ENCODE data around the gene TUBGCP6. TPM values are rescaled to one million over a fixed set of nuclear protein-coding genes. Genes with fewer than 3 reads are reported as not detected.
"Not testable (repeated sequence)": the region's sequence is repeated elsewhere in the genome, so short reads cannot be mapped to it uniquely, and the experiment has no call there.

The TUBGCP6 gene
- total and polyA plus RNA-seq, 10 of the 15 experiments (the other 5 are each of a cell fraction or from before 2014, with no cell fraction given): 0.74 to 41.4 (median 19.4) TPM

DNA sequence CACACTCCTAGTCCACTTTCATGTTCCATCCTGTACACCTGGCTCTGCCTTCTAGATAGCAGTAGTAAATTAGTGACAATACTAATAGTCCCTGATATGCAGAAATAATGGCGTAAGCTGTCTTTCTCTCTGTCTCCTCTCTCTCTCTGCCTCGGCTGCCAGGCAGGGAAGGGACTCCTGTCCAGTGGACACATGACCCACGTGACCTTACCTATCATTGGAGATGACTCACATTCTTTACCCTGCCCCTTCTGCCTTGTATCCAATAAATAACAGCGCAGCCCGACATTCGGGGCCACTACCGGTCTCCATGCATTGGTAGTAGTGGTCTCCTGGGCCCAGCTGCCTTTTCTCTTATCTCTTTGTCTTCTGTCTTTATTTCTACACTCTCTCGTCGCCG, 29.0 kb upstream of the TUBGCP6 start:
- H3K4me3 ChIP-seq; intact Hi-C loops (cut with micrococcal nuclease; ENCODE audit: unreplicated experiment); H2AFZ ChIP-seq (ENCODE audit: control insufficient read depth, low read depth, low read length); H3K27me3 ChIP-seq (replicated peaks in 1 of 2; ENCODE audit: control insufficient read depth in 2 of 2, insufficient read depth in 2 of 2, low read length in 1 of 2); BruUV-seq (replicated peaks); H3K9ac ChIP-seq (ENCODE audit: control insufficient read depth, insufficient read depth, low read length); H3K79me2 ChIP-seq (ENCODE audit: control insufficient read depth, insufficient read depth, low read length); DNase-seq (ENCODE audit: low read depth, low spot score); H4K20me1 ChIP-seq (ENCODE audit: control insufficient read depth, insufficient read depth); FAIRE-seq; H3K4me1 ChIP-seq (ENCODE audit: control insufficient read depth, insufficient read depth, low read length); H3K27ac ChIP-seq (ENCODE audit: control insufficient read depth, insufficient read depth); H3K9me3 ChIP-seq (replicated peaks; ENCODE audit: control insufficient read depth, insufficient read depth, low read length); H3K4me2 ChIP-seq (ENCODE audit: control insufficient read depth, insufficient read depth); POLR2A ChIA-PET; ATAC-seq; in situ Hi-C loops (cut with MboI): not testable (repeated sequence)
- WGBS (ENCODE audit: insufficient coverage, insufficient replicate concordance, low lambda C conversion rate, missing lambda C conversion rate): 88% methylated on average over 9 of the region's 10 CpGs
- ChIA-PET SMC1A (ENCODE audit: uncharacterized antibody, unreplicated experiment) (interaction anchor here (1.0 kb wide), 1 partner anchor 11 kb away, joined by 3 read pairs; no protein-coding TSS in a partner anchor), CTCF (interaction anchor here (0.9 to 2.2 kb wide), 4 partner anchors 53 to 347 kb away, joined by 3 to 9 read pairs (median 4); no protein-coding TSS in a partner anchor), RAD21 (ENCODE audit: unreplicated experiment) (interaction anchor here (1.6 kb wide), 1 partner anchor 347 kb away, joined by 3 read pairs; no protein-coding TSS in a partner anchor)
- H3K36me3 ChIP-seq (ENCODE audit: control insufficient read depth in 2 of 2, insufficient read depth in 2 of 2, low read length in 1 of 2): peaks cover 0 to 23% of the 10 kb centered on the region in 2 experiments; a peak in 3 of 4 replicates

DNA sequence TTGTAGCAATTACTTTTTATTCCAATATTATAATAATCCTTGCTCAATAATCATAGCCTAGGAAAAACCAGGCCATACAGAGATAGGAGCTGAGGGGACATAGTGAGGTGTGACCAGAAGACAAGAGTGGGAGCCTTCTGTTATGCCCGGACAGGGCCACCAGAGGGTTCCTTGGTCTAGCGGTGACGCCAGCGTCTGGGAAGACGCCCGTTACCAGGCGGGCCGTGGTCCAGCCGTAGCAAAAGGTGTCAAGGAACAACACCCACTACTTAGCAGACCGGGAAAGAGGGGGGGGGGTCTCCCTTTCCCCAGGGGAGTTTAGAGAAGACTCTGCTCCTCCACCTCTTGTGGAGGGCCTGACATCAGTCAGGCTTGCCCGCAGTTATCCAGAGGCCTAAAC, 28.5 kb upstream of the TUBGCP6 start:
- H3K27ac ChIP-seq (ENCODE audit: control insufficient read depth, insufficient read depth); H3K4me1 ChIP-seq (ENCODE audit: control insufficient read depth, insufficient read depth, low read length); ATAC-seq; H3K27me3 ChIP-seq (replicated peaks in 1 of 2; ENCODE audit: control insufficient read depth in 2 of 2, insufficient read depth in 2 of 2, low read length in 1 of 2); H3K4me3 ChIP-seq; in situ Hi-C loops (cut with MboI); H3K9me3 ChIP-seq (replicated peaks; ENCODE audit: control insufficient read depth, insufficient read depth, low read length); H3K79me2 ChIP-seq (ENCODE audit: control insufficient read depth, insufficient read depth, low read length); FAIRE-seq; H3K9ac ChIP-seq (ENCODE audit: control insufficient read depth, insufficient read depth, low read length); intact Hi-C loops (cut with micrococcal nuclease; ENCODE audit: unreplicated experiment); H2AFZ ChIP-seq (ENCODE audit: control insufficient read depth, low read depth, low read length); BruUV-seq (replicated peaks); H4K20me1 ChIP-seq (ENCODE audit: control insufficient read depth, insufficient read depth); H3K4me2 ChIP-seq (ENCODE audit: control insufficient read depth, insufficient read depth); DNase-seq (ENCODE audit: low read depth, low spot score); POLR2A ChIA-PET: not testable (repeated sequence)
- H3K36me3 ChIP-seq (ENCODE audit: control insufficient read depth in 2 of 2, insufficient read depth in 2 of 2, low read length in 1 of 2): peaks cover 0 to 19% of the 10 kb centered on the region in 2 experiments; a peak in 3 of 4 replicates
- 84% methylated on average over 11 of the region's 11 CpGs for WGBS (ENCODE audit: insufficient coverage, insufficient replicate concordance, low lambda C conversion rate, missing lambda C conversion rate)
- CTCF ChIA-PET: interaction anchor here (0.9 to 2.9 kb wide), 7 partner anchors 22 to 347 kb away, joined by 3 to 20 read pairs (median 4); partner anchors contain the start of gene HDAC10
- RAD21 ChIA-PET (ENCODE audit: unreplicated experiment): interaction anchor here (1.6 kb wide), 1 partner anchor 348 kb away, joined by 3 read pairs; no protein-coding TSS in a partner anchor
- SMC1A ChIA-PET (ENCODE audit: uncharacterized antibody, unreplicated experiment): interaction anchor here (1.0 to 2.0 kb wide), 2 partner anchors 11 to 50 kb away, joined by 3 to 4 read pairs; no protein-coding TSS in a partner anchor
